Kidney glomerular epithelial cell (primary cell): ENCODE data around the gene PLCG2.
"Not testable (repeated sequence)": the region's sequence is repeated elsewhere in the genome, so short reads cannot be mapped to it uniquely, and the experiment has no call there.

Experiments used
- DNase-seq: peaks from one replicate; lab custom pipeline; 2025; lab: John Stamatoyannopoulos, UW

Gene PLCG2

DNA sequence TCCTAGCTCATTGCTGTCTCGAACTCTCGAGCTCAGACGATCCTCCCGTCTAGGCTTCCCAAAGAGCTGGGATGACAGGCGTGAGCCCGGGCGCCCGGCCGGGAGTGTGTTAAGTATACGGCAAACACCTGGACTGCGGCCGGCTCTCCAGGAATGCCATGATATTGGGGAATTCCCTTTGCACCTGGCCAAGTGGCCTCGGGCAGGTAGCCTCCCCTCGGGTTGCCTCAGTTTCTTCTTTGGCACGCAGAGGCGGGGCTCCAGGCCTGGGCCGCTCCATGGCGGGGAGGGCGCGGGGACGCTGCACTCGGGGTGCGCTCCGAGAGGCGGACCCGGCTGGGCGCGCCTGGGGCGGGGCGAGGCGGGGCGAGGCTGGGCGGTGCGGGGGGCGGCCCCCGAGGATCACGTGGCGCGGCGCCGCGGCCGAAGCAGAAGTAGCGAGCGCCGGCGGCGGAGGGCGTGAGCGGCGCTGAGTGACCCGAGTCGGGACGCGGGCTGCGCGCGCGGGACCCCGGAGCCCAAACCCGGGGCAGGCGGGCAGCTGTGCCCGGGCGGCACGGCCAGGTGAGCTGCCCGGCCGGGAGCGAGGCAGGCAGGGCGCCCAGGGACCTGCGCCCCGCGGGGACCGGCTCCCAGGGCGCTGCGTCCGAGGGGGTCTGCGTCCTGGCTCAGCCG, at the start of gene PLCG2:
PLCG2 (plus strand) TSS at position 431 of the 675 bp plus-strand sequence. CDS start 6,699 bp downstream, outside the sequence.
- DNase-seq: peak; percentile 28

GRCh38 chr16:81729451-81729850, 49.6 kb upstream of the PLCG2 start:
- no peak for DNase-seq

- peak; percentile 43 for DNase-seq
These were observed 48.7 kb upstream of the PLCG2 start for GRCh38 chr16:81730090-81731051.

DNA sequence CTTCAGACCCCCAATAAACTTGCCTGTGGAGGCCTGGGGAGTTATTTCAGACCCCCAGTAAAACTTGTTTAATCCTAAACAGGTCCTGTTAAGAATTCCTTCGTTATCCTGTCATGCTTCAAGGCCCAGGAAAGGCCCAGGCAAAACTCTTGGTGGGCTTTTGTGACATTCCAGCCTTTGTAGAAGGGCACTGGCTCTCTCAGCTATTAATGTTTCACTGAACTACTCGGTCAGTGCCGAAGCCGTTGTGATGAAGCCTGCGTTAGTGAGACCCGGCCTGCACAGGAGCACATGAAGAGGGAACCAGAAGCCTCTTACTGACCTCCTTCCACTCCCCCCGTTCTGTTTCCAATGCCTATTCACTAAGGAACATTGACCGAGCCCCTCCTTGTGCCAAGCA, 47.4 kb upstream of the PLCG2 start:
- DNase-seq: no peak

GRCh38 chr16:81732699-81733098, 46.4 kb upstream of the PLCG2 start:
- DNase-seq: no peak

DNA sequence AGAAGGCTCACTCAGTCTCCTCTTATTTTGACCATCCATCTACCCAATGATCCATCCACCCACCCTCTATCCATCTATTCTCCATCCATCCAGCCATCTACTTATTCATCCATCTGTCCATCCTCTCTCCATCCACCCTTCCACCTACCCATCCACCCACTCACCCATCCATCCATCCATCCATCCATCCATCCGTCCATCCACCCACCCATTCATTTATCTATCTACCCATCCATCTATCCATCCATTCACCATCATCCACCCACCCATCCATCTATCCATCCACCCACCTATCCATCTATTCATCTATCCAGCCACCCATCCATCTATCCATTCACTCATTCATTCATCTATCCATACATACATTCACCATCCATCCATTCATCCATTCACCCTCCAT, 45.8 kb upstream of the PLCG2 start:
- DNase-seq: no peak

GRCh38 chr16:81734632-81735434, 44.3 kb upstream of the PLCG2 start:
- DNase-seq: no peak

DNA sequence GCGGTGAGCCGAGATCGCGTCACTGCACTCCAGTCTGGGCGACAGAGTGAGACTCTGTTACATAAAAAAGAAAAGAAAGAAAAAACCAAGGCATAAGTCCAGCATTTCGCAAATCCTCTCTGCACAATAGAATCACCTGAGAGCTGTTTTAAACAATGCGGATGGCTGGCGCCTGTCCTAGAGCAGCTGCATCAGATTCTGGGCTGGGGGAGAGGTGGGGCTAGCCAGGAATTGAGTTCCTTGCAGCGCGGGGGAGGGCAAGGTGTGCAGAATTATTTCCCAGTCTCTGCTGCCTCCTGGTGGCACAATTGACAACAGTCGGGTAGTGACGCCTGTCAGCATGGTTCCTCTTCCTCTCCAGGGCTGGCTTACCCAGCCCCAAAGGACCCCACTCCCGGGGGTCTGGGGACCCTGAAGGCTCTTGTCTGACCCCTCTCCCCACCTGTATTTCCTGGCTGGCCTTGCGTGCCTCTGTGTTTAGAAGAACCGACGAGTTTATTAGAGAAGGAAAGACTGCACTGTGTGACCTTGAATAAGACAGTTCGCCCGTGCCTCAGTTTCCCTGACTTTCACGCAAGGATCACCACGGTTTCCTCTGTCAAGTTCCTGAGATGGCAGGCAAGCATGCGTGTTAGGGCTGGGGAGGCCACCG, 41.1 kb upstream of the PLCG2 start:
- peak; percentile 88 for DNase-seq

DNA sequence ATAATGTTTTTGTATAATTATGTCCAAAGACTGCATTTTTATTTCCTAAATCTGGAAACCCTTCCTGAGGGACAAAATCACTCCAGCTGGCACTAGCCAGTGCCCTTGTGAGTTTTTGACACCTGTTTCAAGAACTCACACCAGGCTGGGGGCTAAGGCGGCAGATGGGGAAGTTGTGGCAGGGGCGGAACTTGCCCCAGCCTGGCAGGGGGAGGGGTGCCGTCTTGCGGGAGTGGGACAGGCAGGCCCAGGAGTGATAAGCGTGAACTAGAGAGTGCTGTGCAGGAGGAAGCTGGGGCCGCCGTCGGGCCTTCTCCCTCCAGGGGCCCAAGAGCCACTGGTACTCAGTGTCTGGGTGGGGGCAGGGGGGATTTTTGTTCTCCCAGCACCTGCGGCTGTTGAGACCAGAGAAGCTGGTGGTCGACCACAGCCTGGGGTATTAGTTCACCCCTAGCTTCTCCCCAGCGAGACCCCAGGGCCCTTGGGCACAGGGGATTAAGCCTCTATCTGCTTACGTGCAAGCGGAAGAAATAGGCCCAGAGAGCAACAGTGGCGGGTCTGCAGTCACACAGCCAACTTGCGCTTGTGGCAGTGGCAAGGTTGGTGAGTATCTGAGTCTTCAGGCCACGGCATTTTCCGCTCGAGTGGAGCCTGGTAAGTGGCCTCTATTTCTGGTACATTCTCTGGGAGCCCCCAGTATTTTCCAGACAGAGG, 40.2 kb upstream of the PLCG2 start:
- DNase-seq: no peak

- DNase-seq: no peak
These were observed 39.6 kb upstream of the PLCG2 start for GRCh38 chr16:81739503-81739902.

GRCh38 chr16:81740169-81740568, 38.9 kb upstream of the PLCG2 start:
- no peak for DNase-seq

DNA sequence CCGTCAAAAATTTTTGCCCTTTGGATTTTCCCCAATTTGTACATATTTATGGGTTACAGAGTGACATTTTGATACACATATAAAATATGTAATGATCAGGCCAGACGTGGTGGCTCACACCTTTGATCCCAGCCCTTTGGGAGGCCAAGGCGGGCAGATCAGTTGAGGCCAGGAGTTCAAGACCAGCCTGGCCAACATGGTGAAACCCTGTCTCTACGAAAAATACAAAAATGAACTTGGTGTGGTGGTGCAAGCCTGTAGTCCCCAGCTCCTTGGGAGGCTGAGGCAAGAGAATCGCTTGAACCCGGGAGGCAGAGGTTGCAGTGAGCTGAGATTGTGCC, 37.7 kb upstream of the PLCG2 start:
- not testable (repeated sequence) for DNase-seq

- no peak for DNase-seq
These were observed 34.7 kb upstream of the PLCG2 start for GRCh38 chr16:81744385-81744784.

DNA sequence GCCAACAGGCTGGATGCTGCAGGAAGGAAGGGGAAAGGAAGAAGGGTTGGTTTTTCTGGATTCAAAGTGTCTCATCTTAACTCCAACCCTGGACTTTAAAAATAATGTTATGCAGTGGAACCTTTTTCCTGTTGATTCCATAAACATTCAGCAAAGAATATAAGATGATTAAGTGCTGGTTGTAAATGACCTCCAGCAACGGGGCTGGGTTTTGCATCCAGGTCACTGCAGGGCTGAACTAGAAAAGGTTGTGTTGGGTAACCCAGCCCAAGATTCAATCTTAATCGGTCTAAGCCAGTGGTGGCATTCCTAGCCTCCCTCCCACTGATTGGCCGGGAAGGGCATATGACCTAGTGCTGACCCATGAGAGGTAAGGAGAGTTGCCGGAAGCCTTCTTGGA, 34.2 kb upstream of the PLCG2 start:
- DNase-seq: no peak

GRCh38 chr16:81745704-81746558, 33.2 kb upstream of the PLCG2 start:
- peak; percentile 43 for DNase-seq

GRCh38 chr16:81746566-81746965, 32.5 kb upstream of the PLCG2 start:
- DNase-seq: no peak

DNA sequence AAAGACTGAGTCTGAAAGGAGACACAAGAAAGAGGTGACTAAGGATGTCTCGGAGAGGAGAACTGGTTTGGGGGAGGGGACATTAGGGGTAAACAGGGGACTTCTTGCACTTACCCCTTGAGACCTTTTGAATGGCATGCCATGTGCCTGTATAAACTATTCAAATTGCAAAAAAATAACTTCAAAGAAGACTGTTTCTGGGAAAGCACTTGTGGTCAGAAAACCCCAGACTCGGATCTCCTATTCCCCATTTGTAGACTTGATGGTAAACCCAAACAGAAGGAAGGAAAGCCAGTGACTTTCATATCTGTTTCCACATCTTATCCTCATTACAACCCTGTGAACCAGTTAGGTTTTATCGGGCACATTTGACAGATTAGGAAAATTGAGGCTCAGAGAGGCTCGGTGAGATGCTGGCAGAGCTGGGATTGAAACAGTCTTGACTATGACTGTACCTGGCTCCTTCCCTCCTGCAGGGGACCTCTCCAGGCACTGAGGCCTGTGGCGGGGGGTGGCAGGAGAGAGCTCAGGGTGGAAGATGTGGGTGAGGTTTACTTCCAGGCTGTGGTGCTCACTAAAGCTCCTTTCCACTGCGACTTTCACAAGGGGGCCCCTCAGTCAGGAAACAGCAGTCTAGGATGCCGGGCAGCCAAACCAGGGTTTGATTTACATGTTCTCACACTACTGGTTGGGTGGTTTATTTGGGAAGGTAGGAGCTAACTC, 30.5 kb upstream of the PLCG2 start:
- no peak for DNase-seq

DNA sequence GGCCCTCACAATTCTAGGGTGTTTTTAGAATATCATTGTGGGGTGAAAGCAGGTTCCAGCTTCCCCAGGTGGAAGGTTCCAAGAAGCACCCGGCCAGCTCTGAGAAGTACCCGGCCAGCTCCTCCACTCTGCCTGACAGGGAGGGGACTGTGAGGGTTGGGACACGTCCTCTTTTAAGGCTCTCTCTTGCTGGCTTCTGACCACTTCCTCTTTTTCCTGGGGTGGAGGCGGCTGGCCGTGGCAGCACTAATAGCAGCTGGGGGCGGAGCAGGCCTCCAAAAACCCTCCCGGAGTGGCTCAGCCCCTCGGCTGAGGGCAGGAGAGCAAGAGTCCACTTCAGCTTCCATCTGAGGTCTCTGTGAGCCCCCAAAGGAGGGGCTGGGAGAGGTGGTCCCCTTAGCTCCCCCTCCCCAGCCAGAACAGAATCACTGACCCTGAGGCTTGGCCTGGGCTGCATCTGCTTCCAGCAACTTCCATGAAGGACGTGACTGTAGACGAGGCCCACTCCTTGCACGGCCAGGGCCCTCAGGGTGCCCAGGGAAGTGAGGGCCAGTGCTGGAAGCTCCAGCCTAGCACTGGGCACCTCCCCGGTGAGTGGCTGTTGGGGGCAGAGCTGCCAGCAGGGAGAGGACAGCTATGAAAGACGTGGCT, 26.7 kb upstream of the PLCG2 start:
- no peak for DNase-seq

GRCh38 chr16:81752876-81753227, 26.2 kb upstream of the PLCG2 start:
- DNase-seq: no peak
